Activated CD4-positive, alpha-beta T cell treated with anti-CD3 and anti-CD28 coated beads for 4 hours (primary cell): Measurements from ENCODE around the gene FAM187B.
"Not testable (repeated sequence)": the region's sequence is repeated elsewhere in the genome, so short reads cannot be mapped to it uniquely, and the experiment has no call there.

Experiments used
- DNase-seq, 2 donors: peaks; one replicate each; pipeline ENCODE4 v3.0.0-alpha.2; 2020

Gene FAM187B

DNA sequence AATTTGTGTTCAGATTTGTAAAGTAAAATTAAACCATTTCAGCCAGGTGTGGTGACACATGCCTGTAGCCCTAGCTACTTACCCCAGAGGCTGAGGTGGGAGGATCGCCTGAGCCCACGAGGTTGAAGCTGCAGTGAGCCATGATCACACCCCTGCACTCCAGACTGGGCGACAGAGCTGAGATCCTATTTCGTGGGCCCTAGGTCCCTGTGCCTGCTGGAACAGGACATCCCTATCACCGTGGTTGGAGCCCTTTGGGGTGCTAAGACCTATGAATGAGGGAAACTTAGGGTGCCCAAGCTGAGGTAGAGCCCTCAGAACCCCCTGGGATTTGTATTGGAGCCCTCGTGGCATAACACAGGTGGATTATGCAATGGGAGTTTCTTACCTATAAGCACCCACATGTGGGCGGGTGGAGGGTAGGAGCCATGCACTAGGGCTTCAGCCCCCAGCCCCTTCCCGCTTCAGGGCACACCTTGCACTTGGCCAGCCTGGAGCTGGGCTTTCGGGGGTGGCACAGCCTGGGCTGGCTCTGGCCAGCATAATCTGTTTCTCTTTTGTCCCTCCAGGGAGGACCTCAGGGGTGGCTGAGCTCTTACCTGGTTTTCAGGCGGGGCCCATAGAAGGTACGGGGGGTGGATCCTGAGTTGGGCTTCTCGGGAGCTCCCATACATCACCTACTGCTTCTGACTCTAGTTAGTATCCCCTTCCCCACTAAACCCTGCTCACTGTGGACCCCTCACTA, 33.0 kb upstream of the FAM187B start:
- no peak for DNase-seq

- no peak for DNase-seq
Observed at GRCh38 chr19:35260694-35261304, 32.3 kb upstream of the FAM187B start.

DNA sequence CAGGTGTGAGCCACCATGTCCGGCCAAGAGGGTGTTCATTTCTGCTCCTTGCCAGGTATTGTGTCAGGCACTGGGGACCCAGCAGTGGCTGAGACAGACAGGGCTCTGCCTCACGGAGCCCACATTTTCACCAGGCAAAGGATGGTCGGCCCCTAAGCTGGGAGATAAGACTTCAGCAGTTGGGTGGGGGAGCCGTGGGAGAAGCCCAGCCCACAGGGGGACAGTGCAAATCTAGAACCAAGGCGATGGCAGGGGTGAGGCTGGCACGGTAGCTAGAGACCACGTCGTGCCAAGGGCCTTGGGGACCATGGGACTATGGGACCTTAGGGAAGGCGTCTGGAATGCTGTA, 28.5 kb upstream of the FAM187B start:
- DNase-seq: no peak

GRCh38 chr19:35256566-35256965, 28.0 kb upstream of the FAM187B start:
- DNase-seq: no peak

DNA sequence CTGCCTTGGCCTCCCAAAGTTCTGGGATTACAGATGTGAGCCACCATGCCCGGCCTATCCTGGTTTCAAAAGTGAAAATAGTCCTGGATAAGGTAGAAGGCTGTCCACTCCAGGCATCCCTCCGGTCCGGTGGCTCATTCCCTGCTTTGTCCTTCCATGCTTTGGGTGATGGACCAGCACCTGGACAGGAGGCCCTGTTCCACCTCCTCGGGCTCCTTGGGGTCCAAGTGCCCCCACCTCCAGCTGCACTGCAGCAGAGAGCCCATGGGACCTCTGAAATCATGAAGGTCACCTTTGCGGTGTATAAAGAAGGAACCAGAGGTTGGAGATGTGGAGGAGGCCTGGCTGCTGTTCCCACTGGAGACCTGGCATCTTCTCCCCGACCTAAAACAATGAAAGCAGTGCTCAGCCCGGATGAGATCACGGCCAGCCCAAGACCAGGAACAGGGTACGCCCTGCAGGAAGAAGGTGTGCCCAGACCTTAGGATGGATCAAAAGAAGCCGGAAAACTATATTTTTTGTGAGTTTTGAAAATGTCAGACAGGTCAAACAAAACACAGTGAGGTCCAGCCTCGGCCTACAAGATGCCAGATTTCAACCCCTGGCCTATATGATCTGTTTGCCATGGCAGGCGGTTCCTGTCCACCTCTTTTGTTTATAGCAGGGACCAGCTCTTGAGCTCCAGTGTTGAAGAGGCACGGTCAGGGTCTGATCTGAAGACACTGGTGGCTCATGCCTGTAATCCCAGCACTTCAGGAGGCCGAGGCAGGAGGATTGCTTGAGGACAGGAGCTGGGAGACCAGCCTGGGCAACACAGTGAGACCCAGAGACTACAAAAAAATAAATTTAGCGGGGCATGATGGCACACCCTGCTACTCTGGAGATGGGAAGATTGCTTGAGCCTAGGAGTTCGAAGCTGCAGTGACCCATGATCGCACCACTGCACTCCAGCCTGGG, 26.1 kb upstream of the FAM187B start:
- no peak for DNase-seq

DNA sequence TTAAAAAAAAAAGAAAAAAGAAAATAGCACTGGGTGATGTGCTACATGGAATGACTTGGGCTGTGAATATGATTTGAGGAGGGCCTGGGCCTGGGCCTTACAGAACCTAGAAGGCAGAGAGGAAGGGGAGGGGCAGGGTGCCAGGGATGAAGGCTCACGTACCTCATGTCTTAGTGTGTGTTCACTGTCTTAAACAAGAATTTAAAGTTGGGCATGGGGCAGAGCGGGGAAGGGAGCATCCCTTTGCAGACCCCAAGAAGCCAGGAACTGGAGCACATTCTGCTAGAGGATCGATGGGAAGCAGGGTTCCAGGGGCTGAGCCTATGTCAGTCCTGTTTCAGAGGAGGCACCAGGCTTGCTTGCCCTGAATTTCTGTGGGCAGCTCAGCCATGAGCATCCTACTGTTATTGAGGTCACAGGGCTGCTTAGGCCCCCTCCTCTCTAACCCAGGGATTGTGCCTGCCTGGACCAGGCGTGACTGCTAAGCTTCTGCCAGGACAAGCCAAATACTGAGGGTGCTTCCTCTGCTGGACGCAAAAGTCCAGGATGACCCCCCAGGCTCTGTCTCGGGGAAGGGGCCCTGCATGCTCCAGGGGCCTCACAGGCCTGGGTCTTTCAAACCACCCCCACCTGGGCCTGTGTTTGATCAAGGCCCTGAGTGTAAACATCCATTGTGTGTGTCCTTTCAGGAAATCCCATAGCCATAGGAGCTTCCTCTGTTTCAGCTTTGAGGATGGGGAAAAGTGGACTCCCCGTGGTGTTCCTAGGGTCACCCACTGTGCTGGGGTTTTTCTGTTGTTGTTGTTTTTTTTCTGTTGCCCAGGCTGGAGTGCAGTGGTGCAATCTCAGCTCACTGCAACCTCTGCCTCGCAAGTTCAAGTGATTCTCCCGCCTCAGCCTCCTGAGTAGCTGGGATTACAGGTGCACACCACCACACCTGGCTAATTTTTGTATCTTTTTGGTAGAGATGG, 25.1 kb upstream of the FAM187B start:
- DNase-seq: no peak

DNA sequence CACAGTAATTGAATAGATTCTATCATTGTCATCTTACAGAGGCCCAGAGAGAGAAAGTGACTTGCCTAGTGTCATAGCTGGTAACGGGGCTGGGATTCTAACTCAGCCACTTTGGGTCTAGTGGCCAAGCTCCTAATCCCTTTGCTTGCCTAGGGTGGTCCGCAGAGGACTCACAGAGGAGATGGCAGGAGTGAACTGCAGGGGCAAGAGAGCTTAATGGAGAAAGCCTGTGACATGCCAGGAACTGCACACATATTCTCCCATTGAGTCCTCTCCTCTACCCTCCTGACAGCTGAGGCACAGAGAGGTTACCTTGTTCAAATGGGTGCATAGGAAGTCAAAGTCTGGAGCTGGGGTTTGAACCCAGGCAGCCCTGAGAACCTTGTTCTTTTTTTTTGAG, 22.9 kb upstream of the FAM187B start:
- DNase-seq: no peak

DNA sequence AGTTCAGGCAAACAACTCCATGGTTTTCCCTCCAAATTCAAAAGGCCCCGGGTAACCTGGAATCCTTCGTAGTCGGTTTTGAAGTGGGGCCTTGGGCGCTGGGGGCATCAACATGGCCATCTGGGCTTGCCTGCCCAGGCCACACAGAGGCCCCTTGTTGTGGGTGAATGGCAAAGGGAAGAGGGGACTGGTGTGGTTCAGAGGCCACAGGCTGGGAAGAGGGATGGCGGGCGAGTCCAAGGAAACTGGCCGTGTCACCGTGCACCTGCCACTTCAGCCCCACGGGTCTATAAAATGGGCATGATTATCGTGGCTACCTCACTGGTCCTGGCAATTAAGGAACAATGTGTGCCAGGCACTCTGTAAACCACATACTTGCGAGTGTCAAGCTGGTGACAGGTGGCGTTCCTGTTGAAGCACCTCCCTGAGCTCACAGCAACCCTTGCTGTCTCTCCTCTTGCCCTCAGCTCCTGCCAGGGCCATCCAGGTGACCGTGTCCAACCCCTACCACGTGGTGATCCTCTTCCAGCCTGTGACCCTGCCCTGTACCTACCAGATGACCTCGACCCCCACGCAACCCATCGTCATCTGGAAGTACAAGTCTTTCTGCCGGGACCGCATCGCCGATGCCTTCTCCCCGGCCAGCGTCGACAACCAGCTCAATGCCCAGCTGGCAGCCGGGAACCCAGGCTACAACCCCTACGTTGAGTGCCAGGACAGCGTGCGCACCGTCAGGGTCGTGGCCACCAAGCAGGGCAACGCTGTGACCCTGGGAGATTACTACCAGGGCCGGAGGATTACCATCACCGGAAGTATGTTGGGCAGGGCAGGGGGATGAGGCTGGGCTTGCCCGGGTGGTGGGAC, 21.5 kb upstream of the FAM187B start:
- no peak for DNase-seq

DNA sequence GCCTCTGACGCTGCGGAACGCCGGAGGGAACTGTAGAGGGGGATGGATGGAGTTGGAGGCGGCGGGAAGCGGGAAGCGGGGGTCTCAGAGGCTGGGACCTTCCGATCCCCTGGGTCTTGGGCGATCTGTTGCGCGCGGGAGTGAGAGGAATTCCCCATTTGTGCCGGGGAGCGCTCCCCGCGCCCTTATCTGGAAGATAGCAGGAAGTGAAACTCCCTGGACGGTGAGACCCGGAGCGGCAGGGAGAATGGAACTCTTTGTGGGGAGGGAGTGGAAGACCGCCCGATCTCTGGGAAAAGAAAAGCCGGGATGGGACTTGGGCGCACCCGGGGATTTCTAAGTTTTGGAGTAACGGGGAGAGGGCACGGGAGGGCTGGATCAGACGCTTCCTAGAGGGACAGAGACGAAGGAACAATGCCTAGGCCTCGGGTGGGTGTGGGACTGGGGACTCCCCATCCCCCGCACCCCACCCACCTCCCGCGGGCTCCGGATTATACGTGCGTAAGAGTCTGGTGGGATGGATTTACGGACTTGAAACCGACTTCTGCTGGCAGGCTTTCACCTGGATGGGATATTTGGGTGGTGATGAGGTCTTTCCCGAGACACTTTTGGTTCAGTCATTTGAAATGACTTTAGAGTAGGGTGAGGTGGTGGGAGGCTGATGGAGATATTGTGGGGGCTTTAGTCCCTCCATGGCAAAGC, 20.8 kb upstream of the FAM187B start:
- no peak for DNase-seq

- peak; percentile 62 to 79 for DNase-seq
Observed at GRCh38 chr19:35248310-35249145, 20.0 kb upstream of the FAM187B start, which contains the start of gene LSR. Gene LSR (plus strand): TSS chr19:35249002. CDS start chr19:35249023, 21 bp downstream.

- peak; percentile 55 to 70 for DNase-seq
Observed at GRCh38 chr19:35247526-35248309, 19.2 kb upstream of the FAM187B start.

- no peak for DNase-seq
Observed at GRCh38 chr19:35246466-35247092, 18.0 kb upstream of the FAM187B start.

- DNase-seq: no peak
Observed at GRCh38 chr19:35241417-35241816, 12.9 kb upstream of the FAM187B start.

DNA sequence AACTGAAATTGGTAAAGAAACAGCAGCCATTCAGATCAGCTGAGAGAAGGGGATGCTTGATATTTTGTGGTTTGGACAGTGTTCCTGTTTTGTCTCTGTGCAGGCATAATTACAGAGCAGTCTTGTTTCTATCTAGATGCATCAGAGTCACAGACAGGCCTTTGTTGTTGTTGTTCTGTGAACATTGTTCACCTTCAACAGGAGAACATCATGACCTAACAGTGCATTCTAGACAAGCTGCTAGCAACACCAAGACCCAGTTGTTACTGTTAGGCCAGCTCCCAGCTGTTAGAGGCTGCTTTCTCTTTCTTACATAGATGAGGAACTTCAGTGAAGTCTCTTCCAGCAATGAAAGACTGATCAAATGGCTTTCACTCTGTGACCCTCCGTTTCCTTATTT, 11.8 kb upstream of the FAM187B start:
- DNase-seq: no peak

DNA sequence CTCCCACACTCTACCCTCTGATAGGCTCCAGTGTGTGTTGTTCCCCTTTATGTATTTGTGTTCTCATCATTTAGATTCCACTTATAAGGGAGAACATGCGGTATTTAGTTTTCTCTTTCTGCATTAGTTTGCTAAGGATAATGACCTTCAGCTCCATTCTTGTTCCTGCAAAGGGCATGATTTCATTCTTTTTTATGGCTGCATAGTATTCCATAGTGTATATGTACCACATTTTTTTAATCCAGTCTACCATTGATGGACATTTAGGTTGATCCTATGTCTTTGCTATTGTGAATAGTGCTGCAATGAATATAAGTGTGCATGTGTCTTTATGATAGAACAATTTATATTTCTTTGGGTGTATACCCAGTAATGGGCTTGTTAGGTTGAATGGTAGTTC, 11.1 kb upstream of the FAM187B start:
- DNase-seq: not testable (repeated sequence)

GRCh38 chr19:35236638-35237400, 8.3 kb upstream of the FAM187B start:
- peak in 1 of 2 donors; percentile 29 for DNase-seq

GRCh38 chr19:35232912-35233311, 4.4 kb upstream of the FAM187B start:
- no peak for DNase-seq
